Measurements from ENCODE around the gene C19orf12. TPM values are rescaled to one million over a fixed set of nuclear protein-coding genes. Genes with fewer than 3 reads are reported as not detected.

Gene C19orf12
- total RNA-seq, 2 donors from 2014 or later: 16.2 to 19.3 TPM

- no peak for ATAC-seq
These were observed 44.8 kb downstream of the C19orf12 start for GRCh38 chr19:29670255-29670654.

GRCh38 chr19:29668746-29669609 is 46.1 kb downstream of the C19orf12 start:
- peak in 1 of 2 donors; percentile 17 for DNase-seq
- no peak for ATAC-seq
- intact Hi-C loops (cut with DNase I, micrococcal nuclease): no loop called here

More at GRCh38 chr19:29670255-29670654, 44.8 kb downstream of the C19orf12 start:
- intact Hi-C loops (cut with DNase I, micrococcal nuclease): no loop called here
- DNase-seq: no peak

GRCh38 chr19:29667901-29668341 is 47.1 kb downstream of the C19orf12 start:
- DNase-seq: peak in 1 of 2 donors; percentile 34

GRCh38 chr19:29667387-29667783 is 47.7 kb downstream of the C19orf12 start:
- intact Hi-C loops (cut with DNase I, micrococcal nuclease): no loop called here
- DNase-seq (peak in 1 of 2 donors; percentile 9), ATAC-seq (no peak)

More at GRCh38 chr19:29667901-29668341, 47.1 kb downstream of the C19orf12 start:
- intact Hi-C loops (cut with DNase I, micrococcal nuclease): no loop called here
- no peak for ATAC-seq

GRCh38 chr19:29666578-29667386 is 48.3 kb downstream of the C19orf12 start:
- DNase-seq: peak; percentile 50 to 57
- ATAC-seq: peak; percentile 3
- intact Hi-C loops (cut with DNase I, micrococcal nuclease): no loop called here

GRCh38 chr19:29665826-29666577 is 49.1 kb downstream of the C19orf12 start:
- intact Hi-C loops (cut with DNase I, micrococcal nuclease): no loop called here
- ATAC-seq: peak; percentile 40
- DNase-seq: peak in 1 of 2 donors; percentile 46

- intact Hi-C loops (cut with DNase I, micrococcal nuclease): no loop called here
- peak; percentile 85 to 94 for DNase-seq
- ATAC-seq: peak; percentile 95
These were observed 49.7 kb downstream of the C19orf12 start, which contains the start of gene PLEKHF1 for GRCh38 chr19:29665215-29665825. TSS of gene PLEKHF1 (plus strand) at chr19:29665461. CDS start at chr19:29673840, 8,379 bp downstream.

GRCh38 chr19:29664753-29665214 is 50.3 kb downstream of the C19orf12 start:
- intact Hi-C loops (cut with DNase I, micrococcal nuclease): no loop called here
- peak; percentile 1 for ATAC-seq
- no peak for DNase-seq

- DNase-seq: peak in 1 of 2 donors; percentile 11
- intact Hi-C loops (cut with DNase I, micrococcal nuclease): no loop called here
- ATAC-seq: no peak
These were observed 51.0 kb downstream of the C19orf12 start for GRCh38 chr19:29663861-29664752.

- ATAC-seq (peak; percentile 38), DNase-seq (peak in 1 of 2 donors; percentile 58)
- intact Hi-C loops (cut with DNase I, micrococcal nuclease): no loop called here
These were observed 52.3 kb downstream of the C19orf12 start for GRCh38 chr19:29662604-29663404.

- no peak for DNase-seq
- ATAC-seq: no peak
- intact Hi-C loops (cut with DNase I, micrococcal nuclease): no loop called here
These were observed 52.8 kb downstream of the C19orf12 start for GRCh38 chr19:29662278-29662603.

- ATAC-seq (no peak), DNase-seq (no peak)
- intact Hi-C loops (cut with DNase I, micrococcal nuclease): no loop called here
These were observed 54.2 kb downstream of the C19orf12 start for GRCh38 chr19:29660835-29661234.

- intact Hi-C loops (cut with DNase I, micrococcal nuclease): no loop called here
- DNase-seq (no peak), ATAC-seq (no peak)
These were observed 56.7 kb downstream of the C19orf12 start for GRCh38 chr19:29658221-29658991.

GRCh38 chr19:29655648-29656335 is 59.3 kb downstream of the C19orf12 start:
- ATAC-seq: no peak
- DNase-seq: no peak
- intact Hi-C loops (cut with DNase I, micrococcal nuclease): no loop called here

GRCh38 chr19:29653398-29653797 is 61.7 kb downstream of the C19orf12 start:
- DNase-seq: no peak
- no peak for ATAC-seq
- intact Hi-C loops (cut with DNase I, micrococcal nuclease): no loop called here
